LoVo (cell line): Measurements from ENCODE around the gene RPS18.
A peak's percentile ranks its signal among the peaks of the same experiment; 100 is the strongest.
"Not testable (repeated sequence)": the region's sequence is repeated elsewhere in the genome, so short reads cannot be mapped to it uniquely, and the experiment has no call there.

Experiments used
- DNase-seq: peaks from one replicate; pipeline ENCODE4 v3.0.0-alpha.2; 2016; ENCODE audit warnings: low spot score

The RPS18 gene

DNA sequence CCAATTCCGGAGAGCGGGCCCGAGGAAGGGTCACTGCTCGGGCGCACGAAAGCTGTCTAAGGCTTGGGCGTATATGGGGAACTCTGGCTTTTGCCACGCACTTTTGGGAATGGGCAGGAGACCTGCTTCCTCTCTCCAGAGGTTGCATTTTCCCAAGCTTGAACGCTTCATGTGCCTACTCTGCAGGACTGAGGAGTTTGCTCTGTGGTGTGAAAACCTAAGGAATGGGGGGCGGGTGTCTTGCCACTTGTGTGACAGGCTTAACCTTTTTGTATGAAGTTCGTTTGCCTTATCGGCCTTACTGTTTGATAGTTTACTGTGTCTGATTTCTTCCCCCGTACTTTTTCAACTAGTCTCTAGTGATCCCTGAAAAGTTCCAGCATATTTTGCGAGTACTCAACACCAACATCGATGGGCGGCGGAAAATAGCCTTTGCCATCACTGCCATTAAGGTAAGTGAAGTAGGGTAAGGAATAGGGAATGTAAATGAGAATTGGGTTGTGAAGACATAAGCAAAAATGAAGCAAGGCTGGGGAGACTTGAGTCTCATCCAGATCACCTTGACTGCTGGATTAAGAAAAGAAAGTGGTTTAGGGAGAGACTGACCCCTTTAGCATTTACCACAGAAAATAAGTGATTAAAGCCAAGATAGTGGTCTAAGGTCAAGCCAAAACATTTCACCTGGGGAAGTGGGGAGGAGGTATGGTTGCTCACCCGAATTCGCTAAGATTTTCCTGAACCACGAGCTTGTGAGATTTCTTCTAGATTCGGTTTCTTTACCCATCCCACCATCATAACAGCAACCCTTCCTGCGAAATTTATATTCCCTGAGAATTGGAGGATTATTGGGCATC lies 627 bp downstream of the RPS18 start:
- DNase-seq, result no peak

DNA sequence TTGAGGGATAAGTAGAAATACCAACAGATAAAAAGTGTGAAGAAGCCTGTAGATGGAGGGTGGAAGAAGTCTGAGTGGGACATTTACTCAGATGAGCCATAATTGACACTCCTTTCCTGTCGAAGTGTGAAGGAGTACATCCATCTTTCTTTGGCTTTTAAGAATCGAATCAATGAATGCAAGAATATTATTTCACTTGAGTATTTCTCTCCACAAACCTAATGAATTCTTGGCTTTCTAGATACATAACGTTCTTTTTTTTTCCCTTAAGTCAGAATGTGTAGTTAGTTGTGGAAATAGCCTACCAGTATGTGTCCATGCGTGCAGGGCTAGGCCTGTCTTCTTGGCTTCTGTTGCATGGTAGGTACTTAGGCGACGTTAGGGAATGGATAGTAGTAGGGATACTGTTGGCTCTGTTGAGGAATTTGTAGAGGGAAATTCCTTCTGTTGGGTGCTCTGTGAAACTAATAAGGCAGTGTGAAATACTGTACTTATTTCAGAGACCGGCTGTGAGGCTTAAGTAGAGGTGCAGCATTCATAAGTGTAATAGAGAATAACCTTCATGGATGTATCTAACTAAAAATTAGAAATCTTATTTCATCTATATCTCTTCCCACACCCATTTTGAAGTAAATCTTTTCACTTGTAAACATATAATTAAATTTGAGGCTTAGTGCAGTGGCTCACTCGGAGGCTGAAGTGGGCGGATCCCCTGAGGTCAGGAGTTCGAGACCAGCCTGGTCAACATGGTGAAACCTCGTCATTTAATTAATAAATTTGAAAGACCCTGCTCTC lies 1.5 kb downstream of the RPS18 start:
- DNase-seq, result no peak

DNA sequence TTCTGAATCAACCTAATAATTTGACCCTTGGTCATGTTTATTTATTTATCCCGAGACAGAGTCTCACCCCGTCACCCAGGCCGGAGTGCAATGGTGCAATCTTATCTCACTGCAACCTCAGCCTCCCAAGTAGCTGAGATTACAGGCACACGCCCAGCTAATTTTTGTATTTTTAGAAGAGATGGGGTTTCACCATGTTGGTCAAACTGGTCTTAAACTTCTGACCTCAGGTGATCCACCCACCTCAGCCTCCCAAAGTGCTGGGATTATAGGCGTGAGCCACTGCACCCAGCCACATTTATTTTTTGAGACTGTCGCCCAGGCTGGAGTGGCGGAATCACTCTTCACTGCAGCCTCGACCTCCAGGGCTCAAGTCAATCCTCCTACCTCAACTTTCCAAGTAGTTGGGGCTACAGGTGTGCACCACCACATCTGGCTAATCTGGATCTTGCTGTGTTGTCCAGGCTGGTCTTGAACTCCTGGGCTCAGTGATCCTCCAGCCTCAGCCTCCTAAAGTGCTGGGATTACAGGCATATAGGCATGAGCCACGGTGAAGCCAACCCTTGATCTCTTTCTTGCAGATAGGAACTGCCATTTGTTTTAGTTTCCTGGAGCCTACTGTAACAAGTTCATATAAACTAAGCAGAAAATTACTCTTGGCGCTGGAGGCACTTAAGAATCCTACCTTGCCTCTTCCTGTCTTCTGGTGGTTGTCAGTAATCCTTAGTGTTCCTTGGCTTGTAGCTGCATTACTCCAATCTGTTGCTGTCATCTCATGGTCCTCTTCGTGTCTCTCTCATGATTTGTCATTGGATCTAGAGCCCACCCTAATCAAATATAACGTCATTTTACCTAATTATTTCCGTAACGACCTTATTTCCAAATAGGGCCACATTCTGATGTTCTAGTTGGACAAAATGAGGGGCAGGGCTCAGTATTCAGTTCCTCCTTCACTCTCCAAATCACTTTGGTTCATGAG lies 2.3 kb downstream of the RPS18 start:
- no peak for DNase-seq

DNA sequence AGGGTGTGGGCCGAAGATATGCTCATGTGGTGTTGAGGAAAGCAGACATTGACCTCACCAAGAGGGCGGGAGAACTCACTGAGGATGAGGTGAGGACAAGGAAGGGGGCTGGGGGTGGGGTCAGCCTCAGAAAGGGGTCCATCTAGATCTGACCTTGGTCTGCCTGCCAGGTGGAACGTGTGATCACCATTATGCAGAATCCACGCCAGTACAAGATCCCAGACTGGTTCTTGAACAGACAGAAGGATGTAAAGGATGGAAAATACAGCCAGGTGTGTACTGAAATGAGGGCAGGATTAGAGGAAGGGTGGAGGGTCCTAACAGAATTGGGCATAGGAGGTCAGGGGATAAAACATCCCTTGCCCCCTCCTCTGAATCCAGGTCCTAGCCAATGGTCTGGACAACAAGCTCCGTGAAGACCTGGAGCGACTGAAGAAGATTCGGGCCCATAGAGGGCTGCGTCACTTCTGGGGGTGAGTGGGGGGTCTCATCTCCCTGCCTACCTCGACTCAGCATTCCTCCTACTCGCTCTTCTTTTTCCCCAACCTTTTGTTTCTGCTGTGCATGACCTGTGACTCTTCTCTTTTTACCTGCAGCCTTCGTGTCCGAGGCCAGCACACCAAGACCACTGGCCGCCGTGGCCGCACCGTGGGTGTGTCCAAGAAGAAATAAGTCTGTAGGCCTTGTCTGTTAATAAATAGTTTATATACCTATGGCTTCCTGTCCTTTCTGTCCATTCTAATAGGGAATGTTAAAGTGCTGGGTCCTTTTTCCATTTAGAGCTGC lies 4.1 kb downstream of the RPS18 start:
- not testable (repeated sequence) for DNase-seq

DNA sequence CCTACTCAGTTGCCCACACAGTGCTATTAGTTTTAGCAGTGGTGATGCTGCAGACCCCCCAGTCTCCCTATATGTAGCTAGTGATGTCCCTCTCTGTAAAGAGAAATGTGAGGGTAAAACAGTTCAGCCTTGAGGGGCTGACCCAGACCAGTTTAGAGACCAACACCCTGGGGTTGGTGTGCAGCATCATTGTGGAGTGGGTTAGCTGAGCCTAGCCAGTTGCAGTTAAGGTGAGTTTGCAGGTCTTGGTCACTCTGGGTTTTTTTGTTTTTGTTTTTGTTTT lies 4.6 kb downstream of the RPS18 start:
- no peak for DNase-seq

DNA sequence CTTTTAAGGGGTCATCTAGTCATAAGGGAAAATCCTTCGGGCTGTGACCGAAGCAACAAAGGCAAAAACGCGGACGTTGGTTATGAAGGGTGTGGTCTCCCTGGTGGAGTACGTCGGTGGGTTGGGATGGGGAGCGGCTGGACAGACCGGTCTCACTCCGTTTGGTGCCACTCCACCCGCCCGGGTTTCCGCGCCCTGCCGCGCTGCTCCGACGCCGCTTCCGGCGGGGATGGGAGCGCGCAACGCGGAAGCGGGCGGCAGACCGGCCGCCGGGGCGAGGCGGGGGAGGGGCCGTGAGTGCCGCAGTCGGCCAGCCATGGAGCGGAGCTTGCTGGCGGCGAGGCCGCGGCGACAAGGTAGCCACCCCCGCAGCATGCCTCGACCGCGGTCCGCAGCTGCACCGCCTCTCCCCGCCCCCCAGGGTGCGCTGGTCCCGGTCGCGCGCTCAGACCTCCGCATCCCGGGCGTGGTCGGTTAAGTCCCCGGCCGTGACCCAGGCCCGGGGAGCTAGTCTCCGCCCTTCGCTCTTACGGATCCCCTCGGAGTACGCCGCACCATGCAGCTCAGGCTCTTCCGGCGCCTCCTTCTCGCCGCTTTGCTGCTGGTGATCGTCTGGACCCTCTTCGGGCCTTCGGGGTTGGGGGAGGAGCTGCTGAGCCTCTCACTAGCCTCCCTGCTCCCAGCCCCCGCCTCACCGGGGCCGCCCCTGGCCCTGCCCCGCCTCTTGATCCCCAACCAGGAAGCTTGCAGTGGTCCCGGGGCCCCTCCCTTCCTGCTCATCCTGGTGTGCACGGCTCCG lies 5.2 kb downstream of the RPS18 start, which contains the start of gene B3GALT4:
B3GALT4 (plus strand) TSS at position 260 of the 799 bp plus-strand sequence; CDS start at position 557, 297 bp downstream.
- peak; percentile 75 for DNase-seq

DNA sequence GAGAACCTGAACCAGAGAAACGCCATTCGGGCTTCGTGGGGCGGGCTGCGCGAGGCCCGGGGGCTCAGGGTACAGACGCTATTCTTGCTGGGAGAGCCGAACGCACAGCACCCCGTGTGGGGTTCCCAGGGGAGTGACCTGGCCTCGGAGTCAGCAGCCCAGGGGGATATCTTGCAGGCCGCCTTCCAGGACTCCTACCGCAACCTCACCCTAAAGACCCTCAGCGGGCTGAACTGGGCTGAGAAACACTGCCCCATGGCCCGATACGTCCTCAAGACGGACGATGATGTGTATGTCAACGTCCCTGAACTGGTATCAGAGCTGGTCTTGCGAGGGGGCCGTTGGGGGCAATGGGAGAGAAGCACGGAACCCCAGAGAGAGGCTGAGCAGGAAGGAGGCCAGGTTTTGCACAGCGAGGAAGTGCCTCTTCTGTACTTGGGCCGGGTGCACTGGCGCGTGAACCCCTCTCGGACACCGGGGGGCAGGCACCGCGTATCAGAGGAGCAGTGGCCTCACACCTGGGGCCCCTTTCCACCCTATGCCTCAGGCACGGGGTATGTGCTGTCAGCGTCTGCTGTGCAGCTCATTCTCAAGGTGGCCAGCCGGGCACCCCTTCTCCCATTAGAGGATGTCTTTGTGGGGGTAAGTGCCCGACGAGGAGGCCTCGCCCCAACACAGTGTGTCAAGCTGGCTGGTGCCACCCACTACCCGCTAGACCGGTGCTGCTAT lies 6.0 kb downstream of the RPS18 start:
- DNase-seq, result no peak

DNA sequence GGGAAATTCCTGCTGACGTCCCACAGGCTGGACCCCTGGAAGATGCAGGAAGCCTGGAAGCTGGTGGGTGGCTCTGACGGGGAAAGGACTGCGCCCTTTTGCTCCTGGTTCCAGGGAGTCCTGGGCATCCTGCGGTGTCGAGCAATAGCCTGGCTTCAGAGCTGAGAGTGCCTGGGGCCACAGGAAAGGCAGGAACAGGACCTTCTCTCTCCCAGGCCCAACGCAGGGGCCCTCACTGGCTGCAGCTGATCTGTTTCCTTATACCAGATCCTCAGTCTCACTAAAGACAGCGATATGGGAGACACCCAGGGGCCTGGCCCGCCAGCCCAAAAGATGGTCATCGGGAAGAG lies 6.5 kb downstream of the RPS18 start:
- no peak for DNase-seq

DNA sequence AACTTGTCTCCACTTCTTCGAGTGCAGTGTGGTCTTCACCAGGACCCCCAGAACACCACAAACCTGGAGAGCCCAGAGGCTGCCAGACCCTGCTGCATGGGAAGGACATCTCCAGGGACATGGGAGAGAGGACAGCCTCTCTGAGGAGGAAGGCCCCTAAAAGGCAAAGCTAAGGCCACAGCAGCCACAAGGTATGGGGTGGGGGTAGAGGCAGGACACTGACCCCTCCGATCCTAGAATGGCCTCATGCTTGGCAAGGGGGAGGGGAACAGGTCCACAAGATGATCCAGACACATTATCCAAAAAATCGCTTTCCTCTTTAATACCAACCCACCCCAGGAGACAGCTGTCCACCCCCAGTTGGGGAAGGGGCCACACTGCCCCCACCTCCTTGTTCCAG lies 6.9 kb downstream of the RPS18 start:
- no peak for DNase-seq

DNA sequence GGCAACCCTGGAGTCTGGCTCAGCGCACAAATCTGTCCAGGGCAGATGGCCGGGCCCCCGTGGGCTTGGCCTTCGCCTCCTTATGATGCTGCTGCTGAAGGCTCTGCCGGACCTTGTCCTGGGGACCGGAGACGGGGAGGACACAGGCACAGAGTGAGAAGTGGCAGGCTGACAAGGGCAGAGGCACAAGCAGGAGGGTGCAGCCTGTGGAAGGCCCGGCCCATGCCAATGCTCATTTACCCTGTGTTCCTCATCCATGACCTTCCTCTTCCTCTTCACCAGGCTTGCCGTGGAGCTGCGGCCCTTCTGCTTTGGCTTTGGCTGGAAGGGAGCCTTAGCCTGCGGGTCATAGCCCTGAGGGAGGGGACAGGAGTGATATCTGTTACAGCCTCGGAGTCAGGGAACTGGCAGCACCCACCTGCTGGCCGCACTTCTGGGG lies 7.4 kb downstream of the RPS18 start:
- no peak for DNase-seq

DNA sequence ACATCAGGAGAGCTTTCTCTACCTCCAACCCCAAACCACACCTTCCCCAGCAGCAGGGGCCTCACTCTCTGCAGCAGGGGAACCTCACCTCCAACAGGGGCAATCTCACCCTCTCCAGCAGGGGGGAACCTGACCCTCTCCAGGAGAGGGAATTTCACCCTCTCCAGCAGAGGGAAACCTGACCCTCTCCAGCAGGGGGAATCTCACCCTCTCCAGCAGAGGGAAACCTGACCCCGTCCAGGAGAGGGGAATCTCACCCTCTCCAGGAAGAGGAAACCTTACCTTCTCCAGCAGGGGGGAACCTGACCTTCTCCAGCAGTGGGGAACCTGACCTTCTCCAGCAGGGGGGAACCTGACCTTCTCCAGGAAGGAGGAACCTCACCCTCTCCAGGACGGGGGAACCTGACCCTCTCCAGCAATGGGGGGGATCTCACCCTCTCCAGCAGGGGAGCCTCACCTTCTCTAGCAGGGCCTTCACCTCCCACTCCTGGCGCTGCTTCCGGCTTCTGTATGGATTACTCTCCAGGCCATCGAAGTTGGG lies 8.2 kb downstream of the RPS18 start:
- DNase-seq, result peak; percentile 12

DNA sequence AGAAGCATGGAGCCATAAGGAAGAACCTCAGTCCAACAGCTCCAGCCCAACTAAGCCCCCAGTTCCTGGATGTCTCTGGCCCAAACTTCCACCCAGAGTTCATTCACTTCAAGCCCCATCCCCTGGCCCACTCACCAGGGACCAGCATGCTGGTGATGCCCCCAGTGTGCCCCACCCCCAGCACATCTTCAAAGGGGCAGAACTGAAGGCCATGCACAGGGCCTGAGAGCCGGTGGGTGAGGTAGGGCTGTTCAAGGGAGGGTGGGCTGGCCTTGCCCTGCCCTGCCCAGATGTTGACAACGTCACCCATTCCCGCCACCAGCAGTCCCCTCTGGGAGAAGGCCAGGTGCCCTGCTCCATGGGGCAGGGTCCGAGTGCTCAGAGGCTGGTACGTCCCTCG lies 8.7 kb downstream of the RPS18 start:
- DNase-seq, result no peak

DNA sequence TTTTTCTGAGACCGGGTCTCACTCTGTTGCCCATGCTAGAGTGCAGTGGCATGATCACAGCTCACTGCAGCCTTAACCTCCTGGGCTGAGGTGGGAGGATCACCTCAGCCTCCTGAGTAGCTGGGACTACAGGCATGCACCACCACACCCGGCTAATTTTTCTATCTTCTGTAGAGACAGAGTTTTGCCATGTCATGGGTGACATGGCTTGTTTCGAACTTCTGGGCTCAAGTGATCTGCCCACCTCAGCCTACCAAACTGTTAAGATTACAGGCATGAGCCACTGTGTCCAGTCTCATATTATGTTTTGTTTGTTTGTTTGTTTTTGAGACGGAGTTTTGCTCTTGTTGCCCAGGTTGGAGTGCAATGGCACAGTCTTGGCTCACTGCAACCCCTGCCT lies 13.3 kb downstream of the RPS18 start:
- not testable (repeated sequence) for DNase-seq

DNA sequence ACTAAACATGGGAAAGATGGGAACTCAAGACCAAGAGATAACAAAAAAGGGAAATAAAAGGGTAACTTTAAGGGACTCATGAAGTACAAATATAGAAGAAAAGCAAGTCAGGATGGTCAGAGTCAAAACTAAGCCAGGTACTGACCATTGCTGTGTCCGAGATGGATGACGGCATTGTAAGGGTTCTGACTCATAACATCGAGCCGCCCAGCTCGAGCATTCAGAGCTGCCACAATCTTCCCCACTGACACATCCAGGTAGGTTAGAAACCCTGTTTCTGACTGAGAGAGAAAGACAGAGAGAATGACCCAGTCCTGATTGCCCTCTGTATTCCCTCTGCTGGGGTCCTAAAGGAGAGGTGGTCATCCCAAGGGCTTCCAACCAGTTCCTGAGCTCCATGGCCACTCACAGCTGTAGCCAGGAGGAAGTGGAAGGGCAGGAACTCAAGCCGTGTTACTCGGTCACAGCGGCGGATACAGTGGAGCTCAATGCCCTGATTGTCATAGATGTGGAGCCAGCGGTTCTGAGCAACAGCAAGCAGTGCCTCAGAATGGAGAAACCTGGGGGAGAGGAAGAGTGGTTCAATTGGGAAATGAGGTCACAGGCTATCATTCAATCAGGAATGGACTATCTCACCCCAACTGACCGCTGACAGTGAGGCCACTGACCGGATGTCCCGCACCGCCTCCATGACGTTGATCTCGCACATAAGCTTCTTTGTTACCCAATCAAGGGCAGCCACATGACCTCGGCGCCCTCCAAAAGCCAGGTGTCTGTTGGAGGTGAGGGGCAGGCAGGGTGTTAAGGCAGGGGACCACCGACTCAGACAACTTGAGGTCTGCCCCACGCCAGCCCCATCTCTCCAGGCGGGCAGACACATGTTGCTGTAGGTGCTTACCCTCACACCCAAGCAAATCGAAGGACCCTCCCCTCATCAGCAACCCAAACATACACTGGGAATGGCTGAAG lies 15.4 kb downstream of the RPS18 start:
- no peak for DNase-seq

DNA sequence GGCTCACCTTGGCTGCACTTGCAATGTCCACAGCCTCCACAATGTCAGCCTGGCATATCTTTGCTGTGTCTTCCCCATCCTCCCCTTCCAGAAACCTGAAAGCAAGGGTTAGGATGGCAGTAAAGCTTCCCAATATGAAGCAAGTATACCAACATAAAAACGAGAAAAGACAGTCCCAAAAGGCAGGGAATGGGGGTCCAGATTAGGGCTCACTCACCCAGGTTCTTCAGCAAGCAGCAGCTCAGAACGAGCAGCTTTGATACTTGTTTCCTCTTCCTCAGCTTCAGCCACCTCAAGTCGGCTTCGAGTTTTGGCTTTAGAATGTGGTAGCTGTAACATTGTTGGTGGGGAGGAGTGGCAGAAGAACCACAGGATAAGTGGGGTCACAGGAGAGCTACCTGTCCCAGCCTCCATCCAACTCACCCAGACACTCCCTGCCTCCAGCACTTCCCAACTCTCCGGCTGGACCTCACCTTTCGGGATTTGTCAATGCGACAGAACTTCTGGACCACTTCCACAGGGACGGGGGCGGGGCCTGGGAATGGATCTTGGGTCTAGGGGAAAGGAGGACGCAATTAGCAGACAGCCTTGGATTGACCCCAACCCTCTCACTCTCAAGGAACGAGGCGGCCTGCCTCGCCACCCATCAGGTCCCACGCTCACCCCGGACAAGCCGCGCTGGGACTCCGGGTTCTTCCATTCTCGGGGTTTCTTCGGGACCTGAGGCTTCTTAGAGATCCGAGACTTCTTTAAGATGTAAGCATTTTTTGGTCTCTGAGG lies 16.5 kb downstream of the RPS18 start:
- DNase-seq, result no peak

DNA sequence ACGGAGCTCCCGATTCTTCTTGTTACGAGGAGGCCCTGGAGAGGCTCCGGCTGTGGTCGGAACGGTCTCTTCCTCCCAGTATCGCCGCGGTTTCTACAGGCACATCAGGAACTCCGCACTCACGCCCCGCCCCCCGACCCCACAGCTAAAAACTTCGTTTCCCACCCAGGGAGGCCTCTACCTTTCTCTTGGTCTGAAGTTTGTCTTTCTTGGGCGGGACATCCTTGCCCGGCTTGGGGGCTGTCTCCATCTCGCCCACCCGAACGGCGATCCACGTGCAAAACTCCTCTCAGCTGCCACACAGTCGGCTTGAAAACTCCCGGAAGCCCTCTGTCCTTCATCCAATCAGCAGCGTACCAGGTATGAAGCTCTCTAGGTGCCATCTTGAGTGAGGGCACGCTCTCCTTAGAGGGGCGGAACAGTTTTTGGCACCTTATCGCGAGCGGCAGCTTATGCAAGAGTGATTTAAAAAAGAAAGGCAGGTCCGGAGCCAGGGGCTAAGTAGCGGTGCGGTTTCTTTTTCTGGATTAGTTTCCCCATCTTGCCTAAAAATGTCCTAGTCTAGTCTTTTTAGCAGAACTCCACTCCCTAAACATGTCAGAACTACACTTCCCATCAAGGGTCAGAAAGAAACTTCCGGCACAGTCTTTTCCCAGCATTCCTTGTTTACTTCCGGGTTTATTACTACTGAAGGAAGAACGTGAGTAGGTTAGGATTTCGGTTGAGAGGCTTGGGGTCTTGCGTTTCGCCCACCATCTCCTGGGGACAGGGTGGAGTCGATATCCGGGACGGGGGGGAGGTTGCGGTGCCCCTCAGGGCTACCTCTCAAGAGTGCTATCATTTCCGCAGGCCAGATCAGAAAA lies 17.3 kb downstream of the RPS18 start, which contains the start of the genes PFDN6 and WDR46:
PFDN6 (plus strand) TSS at position 681 of the 863 bp plus-strand sequence. CDS start 256 bp downstream, outside the sequence.
WDR46 (minus strand) TSS at position 319 of the 863 bp plus-strand sequence; CDS start at position 250, 69 bp downstream.
- DNase-seq, result peak; percentile 89
